GM21723 (cell line): ENCODE results near the gene ATL3.
"Not testable (repeated sequence)": the region's sequence is repeated elsewhere in the genome, so short reads cannot be mapped to it uniquely, and the experiment has no call there.

ENCODE experiments used
- ATAC-seq: cut with Tn5 transposase; IDR thresholded peaks from one replicate; pipeline ENCODE4 v1.9.1; 2021; ENCODE audit warnings: mild to moderate bottlenecking, moderate library complexity; ENCODE audit not compliant: unreplicated experiment

Gene ATL3

DNA sequence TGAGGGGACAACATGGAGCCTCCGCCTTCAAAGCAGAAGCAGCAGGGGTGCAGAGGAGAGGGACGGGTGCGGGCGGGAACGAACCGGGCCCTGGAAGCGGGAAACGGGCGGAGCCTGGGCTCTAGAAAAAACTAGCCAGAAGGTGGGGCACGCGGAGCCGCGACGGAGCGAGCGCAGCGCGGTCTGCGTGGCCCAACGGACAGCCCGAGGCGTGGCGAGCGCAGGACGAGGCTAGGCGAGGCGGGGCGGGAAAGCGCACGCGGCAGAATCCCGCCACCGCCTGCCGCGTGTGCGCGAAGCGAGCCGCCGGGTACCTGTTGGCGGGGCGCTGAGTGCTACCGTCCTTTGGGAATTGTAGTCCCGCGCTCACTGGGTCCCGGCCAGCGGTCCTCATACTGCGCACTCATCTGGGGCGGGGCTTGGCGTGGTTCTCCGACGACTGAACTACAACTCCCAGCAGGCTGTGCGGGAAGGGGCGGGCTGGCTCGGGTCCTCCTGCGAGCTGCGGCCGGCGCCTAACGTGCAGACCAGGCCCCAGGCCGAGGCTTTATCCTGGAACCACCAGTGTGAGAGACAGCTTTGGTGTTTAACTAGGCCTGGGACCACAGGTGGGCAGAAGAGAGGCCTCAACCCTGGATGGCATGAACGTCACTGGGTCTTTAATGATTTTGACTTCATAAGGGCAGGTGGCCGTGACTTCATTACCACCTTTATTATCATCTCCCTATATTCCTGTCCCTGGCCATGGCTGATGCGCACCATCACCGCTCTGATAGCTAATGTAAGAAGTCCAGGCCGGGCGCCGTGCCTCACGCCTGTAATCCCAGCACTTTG lies at the start of gene ATL3:
TSS of gene ATL3 (minus strand) at position 55 of the 834 bp plus-strand sequence. CDS start at position 14, 41 bp downstream.
- ATAC-seq, result peak; percentile 86

GRCh38 chr11:63720611-63721010 lies 49.4 kb upstream of the ATL3 start:
- no peak for ATAC-seq

DNA sequence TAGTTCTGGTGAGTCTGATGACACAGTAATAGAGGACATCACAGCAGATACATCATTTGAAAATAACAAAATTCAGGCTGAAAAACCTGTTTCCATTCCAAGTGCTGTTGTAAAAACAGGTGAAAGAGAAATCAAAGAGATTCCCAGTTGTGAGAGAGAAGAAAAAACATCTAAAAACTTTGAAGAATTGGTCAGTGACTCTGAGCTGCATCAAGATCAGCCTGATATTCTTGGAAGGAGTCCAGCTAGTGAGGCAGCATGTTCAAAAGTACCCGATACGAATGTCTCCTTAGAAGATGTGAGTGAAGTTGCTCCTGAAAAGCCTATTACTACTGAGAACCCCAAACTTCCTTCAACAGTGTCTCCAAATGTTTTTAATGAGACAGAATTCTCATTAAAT lies 48.8 kb upstream of the ATL3 start:
- no peak for ATAC-seq

DNA sequence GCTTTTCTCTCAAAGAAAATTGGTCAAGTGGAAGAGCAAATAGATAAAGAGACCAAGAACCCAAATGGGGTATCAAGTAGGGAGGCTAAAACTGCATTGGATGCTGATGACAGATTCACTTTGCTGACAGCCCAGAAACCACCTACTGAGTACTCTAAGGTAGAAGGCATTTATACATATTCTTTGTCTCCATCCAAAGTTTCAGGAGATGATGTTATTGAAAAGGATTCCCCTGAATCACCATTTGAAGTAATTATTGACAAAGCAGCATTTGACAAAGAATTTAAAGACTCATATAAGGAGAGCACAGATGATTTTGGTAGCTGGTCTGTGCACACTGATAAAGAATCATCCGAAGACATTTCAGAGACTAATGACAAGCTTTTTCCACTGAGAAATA lies 47.8 kb upstream of the ATL3 start:
- no peak for ATAC-seq

DNA sequence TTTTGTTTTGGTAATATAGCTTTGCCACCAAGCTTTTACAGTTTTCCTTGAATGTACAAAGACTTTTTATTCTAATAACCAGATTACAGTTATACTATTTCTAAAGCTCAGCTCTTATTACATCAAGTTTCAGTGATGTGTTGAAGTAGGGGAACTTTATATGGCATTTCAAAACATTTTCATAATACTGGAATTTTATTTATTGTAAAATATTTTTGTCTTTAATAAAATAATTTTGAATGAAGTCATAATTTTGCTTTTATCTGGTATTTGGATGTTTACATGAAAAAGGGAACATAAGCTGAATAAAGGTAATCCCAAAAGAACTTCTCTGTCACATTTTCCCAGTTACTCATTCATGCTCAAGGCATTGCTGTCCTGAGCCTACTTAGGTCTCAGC lies 44.9 kb upstream of the ATL3 start:
- no peak for ATAC-seq

- no peak for ATAC-seq
These were observed 42.6 kb upstream of the ATL3 start for GRCh38 chr11:63713766-63714165.

DNA sequence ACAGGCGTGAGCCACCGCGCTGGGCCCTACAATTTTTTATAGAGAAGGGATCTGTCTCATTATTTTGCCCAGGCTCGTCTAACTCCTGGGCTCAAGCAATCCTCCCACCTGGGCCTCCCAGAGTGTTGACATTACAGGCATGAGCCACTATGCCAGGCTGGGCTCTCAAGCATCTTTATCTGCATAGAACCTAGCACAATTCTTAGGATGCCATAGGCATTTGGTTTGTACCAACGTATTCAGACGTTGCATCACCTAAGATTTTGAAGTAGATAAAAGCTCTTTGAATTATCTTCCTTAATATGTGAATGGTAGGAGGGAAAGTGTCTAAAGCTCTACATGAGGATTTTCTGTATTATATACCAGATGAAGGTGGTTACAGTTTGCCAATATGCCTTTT lies 40.7 kb upstream of the ATL3 start:
- ATAC-seq, result no peak

GRCh38 chr11:63710476-63711217 lies 39.5 kb upstream of the ATL3 start:
- no peak for ATAC-seq

GRCh38 chr11:63709336-63709884 lies 38.2 kb upstream of the ATL3 start:
- ATAC-seq, result no peak

DNA sequence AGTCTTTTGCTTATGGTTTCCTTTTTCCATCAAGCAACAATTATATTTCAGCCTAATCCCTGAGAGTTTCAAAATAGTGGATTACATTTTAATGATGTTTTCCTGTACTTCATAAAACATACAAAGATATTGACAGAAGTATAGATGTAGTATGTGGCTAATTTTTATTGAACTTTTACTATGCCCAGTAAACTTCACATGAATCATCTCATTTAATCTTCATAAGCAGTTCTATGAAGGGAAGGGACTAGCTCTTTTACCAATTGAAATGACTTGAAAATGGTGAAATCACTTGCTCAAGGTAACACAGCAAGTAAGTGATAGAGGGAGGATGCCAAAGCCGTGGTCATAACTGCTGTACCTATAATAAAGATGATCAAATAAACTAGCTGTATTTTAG lies 37.6 kb upstream of the ATL3 start:
- ATAC-seq, result no peak

- ATAC-seq, result no peak
These were observed 34.4 kb upstream of the ATL3 start for GRCh38 chr11:63705526-63705925.

DNA sequence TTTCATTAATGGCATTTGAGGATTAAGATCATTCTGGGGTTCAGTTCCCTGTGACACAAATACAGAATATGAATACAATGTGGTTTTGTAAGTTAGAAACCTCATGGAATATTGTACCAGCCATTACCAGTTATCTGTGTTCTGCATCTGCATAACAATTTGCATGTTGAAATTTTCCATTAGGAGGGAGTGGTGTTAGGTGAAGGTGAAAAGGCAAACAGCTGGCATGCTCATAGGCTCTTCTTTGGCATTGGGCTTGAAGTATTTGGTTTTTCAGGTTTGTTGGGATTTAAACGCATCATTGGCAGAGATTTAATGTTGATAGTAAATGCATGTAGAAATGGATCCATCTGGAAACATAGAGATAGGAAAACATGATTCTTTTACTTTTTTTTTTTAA lies 28.7 kb upstream of the ATL3 start:
- ATAC-seq, result no peak

GRCh38 chr11:63698976-63699733 lies 28.0 kb upstream of the ATL3 start:
- ATAC-seq, result no peak

GRCh38 chr11:63694596-63694995 lies 23.4 kb upstream of the ATL3 start:
- ATAC-seq, result no peak

DNA sequence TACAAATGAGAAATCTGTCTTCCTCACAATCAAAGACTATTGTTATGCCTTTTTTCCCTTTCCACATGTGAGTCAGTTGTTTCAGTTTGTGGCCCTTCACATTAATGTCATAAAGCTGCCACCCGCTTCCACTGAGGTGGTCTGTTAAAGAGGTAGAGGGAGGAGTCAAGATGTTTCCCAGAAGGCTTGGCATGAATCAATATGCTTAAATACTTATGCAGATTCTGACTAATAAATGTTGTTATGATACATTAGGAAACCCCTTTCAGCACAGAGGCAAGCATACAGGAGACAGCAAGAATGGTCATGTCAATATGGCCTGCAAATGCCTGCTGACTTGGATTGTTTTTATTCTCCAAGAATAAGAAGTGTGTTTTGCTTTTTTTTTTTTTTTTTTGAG lies 16.7 kb upstream of the ATL3 start:
- ATAC-seq, result no peak

- no peak for ATAC-seq
These were observed 15.8 kb upstream of the ATL3 start for GRCh38 chr11:63686926-63687325.

DNA sequence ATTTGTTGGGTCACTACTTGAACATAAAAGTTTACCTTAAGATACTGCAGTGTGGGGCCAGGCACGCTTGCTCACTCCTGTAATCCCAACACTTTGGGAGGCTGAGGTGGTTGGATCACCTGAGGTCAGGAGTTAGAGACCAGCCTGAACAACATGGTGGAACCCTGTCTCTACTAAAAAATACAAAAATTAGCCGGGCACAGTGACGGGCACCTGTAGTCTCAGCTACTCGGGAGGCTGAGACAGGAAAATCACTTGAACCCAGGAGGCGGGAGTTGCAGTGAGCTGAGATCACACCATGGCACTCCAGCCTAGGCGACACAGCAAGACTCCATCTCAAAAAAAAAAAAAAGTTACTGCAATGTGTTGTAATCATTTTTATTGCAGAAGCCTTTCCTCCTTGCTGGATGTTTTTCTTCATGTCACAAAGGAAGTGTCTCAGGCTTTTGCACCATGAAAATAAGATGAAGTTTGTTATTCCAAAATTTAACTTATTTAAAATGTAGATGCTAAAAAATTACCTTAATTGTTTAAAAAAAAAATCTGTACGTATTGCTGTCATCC lies 14.1 kb upstream of the ATL3 start:
- not testable (repeated sequence) for ATAC-seq

DNA sequence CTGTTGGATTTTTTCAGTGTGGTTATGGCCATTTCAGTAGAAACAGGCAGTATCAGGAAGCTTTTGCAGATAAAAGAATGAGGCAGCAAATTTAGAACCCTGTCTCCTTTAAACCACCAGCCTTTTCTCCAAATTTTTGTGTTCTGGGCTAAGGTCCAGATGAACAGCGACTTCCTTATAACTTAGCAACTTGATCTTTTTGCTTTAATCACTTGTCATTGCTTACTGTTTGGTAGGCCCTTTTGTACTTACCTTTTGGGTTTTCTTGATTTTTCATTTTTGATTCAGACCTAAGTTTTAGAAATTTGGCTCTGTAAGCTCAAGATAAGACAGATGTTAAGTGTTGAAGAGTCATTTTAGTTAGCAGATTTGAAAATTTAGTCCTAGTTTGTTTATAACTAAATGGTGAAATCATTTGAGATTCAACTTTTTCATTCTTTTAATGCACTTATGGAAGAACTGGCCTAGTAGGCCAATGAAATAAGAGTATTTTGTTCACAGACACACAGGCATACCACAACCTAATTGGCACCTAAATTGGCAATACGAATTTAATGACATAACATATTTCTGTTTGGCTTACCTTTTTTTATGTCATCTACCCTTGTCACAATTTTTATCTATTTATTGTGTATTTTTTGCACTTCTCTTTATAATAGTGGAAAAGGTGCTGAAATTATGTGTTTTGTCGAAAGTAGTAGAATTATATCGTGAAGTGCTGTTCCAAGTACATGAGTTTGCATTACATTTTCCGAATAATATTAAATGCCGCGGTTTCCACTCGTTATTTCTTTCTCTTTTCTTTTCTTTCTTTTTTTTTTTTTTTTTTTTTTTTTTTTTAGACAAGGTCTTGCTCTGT lies 12.2 kb upstream of the ATL3 start:
- ATAC-seq, result no peak

DNA sequence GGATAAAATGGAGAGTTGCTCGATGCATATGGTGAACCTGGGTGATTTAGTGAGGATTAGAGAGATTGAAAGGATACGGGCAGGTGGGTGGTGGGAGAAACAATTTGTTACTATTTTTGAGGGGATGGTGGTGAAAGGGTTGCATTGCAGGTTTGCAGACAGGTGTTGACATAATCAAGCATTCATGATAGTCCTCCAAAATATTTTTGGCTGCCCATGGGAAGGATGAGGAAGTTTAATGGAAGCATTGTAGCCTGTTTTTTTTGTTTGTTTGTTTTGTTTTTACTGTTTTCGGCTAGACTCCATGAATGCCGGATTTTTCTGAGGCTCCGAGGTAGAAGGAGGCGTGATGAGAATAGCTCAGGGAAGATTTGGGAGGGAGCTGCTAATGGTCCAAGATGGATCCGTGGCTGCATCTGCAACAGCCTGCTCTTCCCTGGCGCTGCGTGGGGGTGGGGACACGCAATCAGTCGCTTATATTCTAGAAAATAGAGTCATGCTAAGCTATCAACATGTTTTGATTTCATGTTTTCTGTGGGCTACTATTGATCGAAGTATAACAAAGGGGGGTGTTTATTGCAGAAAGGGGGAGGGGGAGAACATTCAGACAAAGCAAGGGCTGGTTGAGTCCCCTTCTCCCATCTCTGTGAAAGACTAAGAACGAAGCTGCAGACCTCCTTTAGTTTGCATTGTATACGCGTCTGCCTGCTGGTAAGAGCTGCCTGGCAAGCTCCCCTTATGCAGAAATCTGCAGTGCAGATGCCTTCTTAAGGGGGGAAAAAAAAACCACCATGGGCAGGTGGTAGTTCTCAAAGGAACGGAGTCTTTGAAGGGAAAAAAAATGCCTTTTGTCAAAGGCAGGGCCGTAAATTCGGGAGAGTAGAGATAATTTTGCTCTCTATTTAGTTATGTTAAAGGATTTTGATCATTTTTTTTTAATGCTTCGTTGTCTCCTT lies 11.2 kb upstream of the ATL3 start:
- peak; percentile 4 for ATAC-seq
